A549 (cell line): ENCODE data around the gene MAT1A. TPM values are rescaled to one million over a fixed set of nuclear protein-coding genes. Genes with fewer than 3 reads are reported as not detected.
"Not testable (repeated sequence)": the region's sequence is repeated elsewhere in the genome, so short reads cannot be mapped to it uniquely, and the experiment has no call there.

Experiments
- ATAC-seq, 2 experiments: fragments of 200-7000 bp in 1 of 2; fragments of >200 bp in 1 of 2; cut with Nextera tagmentation in 1 of 2; cut with Tn5 transposase in 1 of 2; 3 replicates each; pipeline versions ENCODE4 v1.8.0 to v1.9.1; 2018 to 2020; ENCODE audit warnings: mild to moderate bottlenecking in 1 of 2, moderate library complexity in 1 of 2
- CTCF ChIA-PET: fragments of 300-600 bp; sonication (Branson Sonifier 250); formaldehyde crosslinking; extraction: SDS; loops from one replicate; lab custom pipeline; 2021; ENCODE audit warnings: antibody characterized with exemption, inconsistent platforms; lab: Yijun Ruan, JAX
- POLR2A ChIA-PET: fragments of 350-600 bp; formaldehyde crosslinking; extraction: SDS; loops from one replicate; lab custom pipeline; 2021; ENCODE audit warnings: antibody characterized with exemption, inconsistent platforms; lab: Yijun Ruan, JAX
- DNase-seq, 2 experiments: peaks; one replicate each; pipeline versions ENCODE4 v3.0.0 to v3.0.0-alpha.2; 2011 to 2016; ENCODE audit warnings: low read depth in 1 of 2, low spot score in 1 of 2
- FAIRE-seq: peaks from 2 replicates; lab custom pipeline; 2011; peaks lifted over from hg19 to GRCh38; lab: Jason Lieb, UNC
- H3K27ac ChIP-seq, 2 experiments: fragments of >200 bp; sonication (Bioruptor Twin); formaldehyde crosslinking; 3 replicates each; pipeline ENCODE4 v1.5.1; 2016 to 2017
- H3K4me1 ChIP-seq: fragments of >200 bp; sonication (Bioruptor Twin); formaldehyde crosslinking; 3 replicates; pipeline ENCODE4 v1.6.1; 2016
- H3K4me2 ChIP-seq: fragments of >200 bp; sonication (Bioruptor Twin); formaldehyde crosslinking; 3 replicates; pipeline ENCODE4 v1.6.1; 2016
- H3K4me3 ChIP-seq: fragments of >200 bp; sonication (Bioruptor Twin); formaldehyde crosslinking; 3 replicates; pipeline ENCODE4 v1.5.1; 2016
- H3K9me3 ChIP-seq: fragments of >200 bp; sonication (Bioruptor Twin); formaldehyde crosslinking; 3 replicates; pipeline ENCODE4 v1.6.1; 2016
- BHLHE40 ChIP-seq: IDR thresholded peaks from 2 replicates; pipeline ENCODE4 v1.6.1; 2012; ENCODE audit warnings: low read depth, low read length, inconsistent platforms
- CBX2 ChIP-seq: fragments of 200-600 bp; sonication (generic); IDR thresholded peaks from 2 replicates; pipeline ENCODE4 v1.6.1; 2016; ENCODE audit warnings: low read depth, mild to moderate bottlenecking, borderline replicate concordance
- CEBPB ChIP-seq, 2 experiments: fragments of >200 bp in 1 of 2; sonication (Bioruptor Twin) in 1 of 2; formaldehyde crosslinking in 1 of 2; IDR thresholded peaks; 2 replicates each; pipeline ENCODE4 v1.6.1; 2012 to 2016
- EHF ChIP-seq: fragments of 250-450 bp; sonication (Bioruptor Pico); IDR thresholded peaks from 2 replicates; pipeline ENCODE4 v1.5.0; 2020; ENCODE audit warnings: mild to moderate bottlenecking
- FOSB ChIP-seq: fragments of 250-450 bp; sonication (Bioruptor Pico); IDR thresholded peaks from 2 replicates; pipeline ENCODE4 v1.5.0; 2020; ENCODE audit warnings: mild to moderate bottlenecking, moderate library complexity
- FOSL2 ChIP-seq, 2 experiments: fragments of 450-650 bp in 1 of 2; fragments of >200 bp in 1 of 2; sonication (Bioruptor Twin) in 1 of 2; formaldehyde crosslinking; IDR thresholded peaks; 2 replicates each; pipeline versions ENCODE4 v1.5.0 to v1.6.1; 2016 to 2020; ENCODE audit warnings: mild to moderate bottlenecking in 1 of 2, moderate library complexity in 1 of 2
- GATA3 ChIP-seq: IDR thresholded peaks from 2 replicates; pipeline ENCODE4 v1.6.1; 2012; ENCODE audit warnings: borderline replicate concordance
- HDAC2 ChIP-seq: fragments of 200-600 bp; sonication (generic); IDR thresholded peaks from 2 replicates; pipeline ENCODE4 v1.6.1; 2016
- HOXB13 ChIP-seq: fragments of 250-450 bp; sonication (Bioruptor Pico); IDR thresholded peaks from 2 replicates; pipeline ENCODE4 v1.5.0; 2020; ENCODE audit warnings: low read depth, mild to moderate bottlenecking, moderate library complexity
- JUNB ChIP-seq: fragments of >200 bp; sonication (Bioruptor Twin); formaldehyde crosslinking; IDR thresholded peaks from 2 replicates; pipeline ENCODE4 v1.6.1; 2016
- KDM1A ChIP-seq: fragments of 200-600 bp; sonication (generic); IDR thresholded peaks from 2 replicates; pipeline ENCODE4 v1.6.1; 2016; ENCODE audit warnings: low read depth, mild to moderate bottlenecking
- MAZ ChIP-seq: fragments of 150-350 bp; IDR thresholded peaks from 2 replicates; pipeline ENCODE4 v1.6.1; 2014; ENCODE audit warnings: antibody characterized with exemption, low read depth, low read length, borderline replicate concordance
- MYC ChIP-seq: IDR thresholded peaks from 2 replicates; pipeline ENCODE4 v1.6.1; 2012; ENCODE audit warnings: mild to moderate bottlenecking, inconsistent platforms, low read length, improper control_type of control experiment, borderline replicate concordance
- PHF8 ChIP-seq: fragments of 200-600 bp; sonication (generic); IDR thresholded peaks from 2 replicates; pipeline ENCODE4 v1.6.1; 2016; ENCODE audit warnings: low read depth, mild to moderate bottlenecking, antibody characterized with exemption, moderate library complexity, borderline replicate concordance
- SMC3 ChIP-seq: fragments of >200 bp; sonication (Bioruptor Twin); formaldehyde crosslinking; IDR thresholded peaks from 3 replicates; pipeline ENCODE4 v1.6.1; 2018; ENCODE audit warnings: inconsistent platforms
- TFCP2L1 ChIP-seq: fragments of 250-450 bp; sonication (Bioruptor Pico); IDR thresholded peaks from 2 replicates; pipeline ENCODE4 v1.5.0; 2021; ENCODE audit warnings: mild to moderate bottlenecking
- ZFP36 ChIP-seq: fragments of 450-650 bp; IDR thresholded peaks from 2 replicates; pipeline ENCODE4 v1.6.1; 2014; ENCODE audit warnings: borderline replicate concordance; ENCODE audit not compliant: partially characterized antibody
- WGBS: methylation state at CpG from one replicate; pipeline ENCODE4 v1.1.6; 2017; ENCODE audit errors: missing lambda C conversion rate; 5-methylcytosine and 5-hydroxymethylcytosine counted together
- polyA plus RNA-seq, 4 experiments: library from polyadenylated mRNA; depleted of rRNA in 3 of 4; stranded (reverse); fragments of >200 nt; fragmentation: RNase III in 1 of 4; extraction: RNeasy Plus Mini Kit Qiagen cat#74134 plus additional on column Dnase treatment in 1 of 4; gene quantifications; 2 replicates in 3 of 4; 3 replicates in 1 of 4; pipeline ENCODE4 v1.2.3, GENCODE V29; 2011 to 2017
- TF ChIP-seq, protein P1 (sequence below): IDR thresholded peaks from 2 replicates; pipeline ENCODE4 v1.6.1; 2012; ENCODE audit warnings: low read depth, borderline replicate concordance
- TF ChIP-seq, protein P2 (sequence below): fragments of 200-600 bp; sonication (generic); IDR thresholded peaks from 2 replicates; pipeline ENCODE4 v1.6.1; 2016; ENCODE audit warnings: antibody characterized with exemption, mild to moderate bottlenecking, moderate library complexity
- TF ChIP-seq, protein P3 (sequence below): IDR thresholded peaks from 2 replicates; pipeline ENCODE4 v1.6.1; 2012
- TF ChIP-seq, protein P4 (sequence below): fragments of 150-350 bp; IDR thresholded peaks from 2 replicates; pipeline ENCODE4 v1.6.1; 2014; ENCODE audit warnings: low read depth, mild to moderate bottlenecking, low read length
- TF ChIP-seq, protein P5 (sequence below): fragments of 250-450 bp; sonication (Bioruptor Pico); IDR thresholded peaks from 2 replicates; pipeline ENCODE4 v1.5.0; 2021; ENCODE audit warnings: mild to moderate bottlenecking, moderate library complexity, borderline replicate concordance
- TF ChIP-seq, protein P6 (sequence below): fragments of 450-650 bp; IDR thresholded peaks from 2 replicates; pipeline ENCODE4 v1.6.1; 2014; ENCODE audit warnings: antibody characterized with exemption

MAT1A gene
- polyA plus RNA-seq, 2 of the 4 experiments (the other 2 are of a cell fraction) = 0.03 to 0.13 TPM

DNA sequence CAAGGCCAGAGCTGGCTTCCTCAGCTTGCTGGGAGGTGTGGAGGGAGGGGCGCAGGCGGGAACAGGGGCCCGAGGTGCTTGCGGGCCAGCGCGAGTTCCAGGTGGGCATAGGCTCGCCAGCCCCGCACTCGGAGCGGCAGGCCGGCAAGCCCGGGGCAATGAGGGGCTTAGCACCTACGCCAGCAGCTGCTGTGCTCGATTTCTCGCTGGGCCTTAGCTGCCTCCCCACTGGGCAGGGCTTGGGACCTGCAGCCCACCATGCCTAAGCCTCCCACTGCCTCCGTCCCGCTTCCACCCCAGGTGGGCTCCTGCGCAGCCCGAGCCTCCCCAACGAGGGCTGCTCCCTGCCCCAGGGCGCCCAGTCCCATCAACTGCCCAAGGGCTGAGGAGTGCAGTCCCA, 25.9 kb upstream of the MAT1A start:
- 79% methylated on average over 7 of the region's 21 CpGs for WGBS
- H3K9me3 ChIP-seq = peaks cover 4% of the 10 kb centered on the region; the same call in 2 of the 3 replicates
- no peak overlapping the region for H3K4me3 ChIP-seq
- no peak for DNase-seq
- ChIA-PET CTCF (interaction anchor here (1.0 kb wide), 1 partner anchor 14 kb away, joined by 3 read pairs; no protein-coding TSS in a partner anchor), POLR2A (no interaction called here)
- FAIRE-seq = no peak
- no peak for ATAC-seq
- H3K4me2 ChIP-seq = no peak overlapping the region
- TF ChIP-seq MAZ (no peak), TFCP2L1 (CRISPR knock-in tag) (no peak)
- TF ChIP-seq, protein P1, sequence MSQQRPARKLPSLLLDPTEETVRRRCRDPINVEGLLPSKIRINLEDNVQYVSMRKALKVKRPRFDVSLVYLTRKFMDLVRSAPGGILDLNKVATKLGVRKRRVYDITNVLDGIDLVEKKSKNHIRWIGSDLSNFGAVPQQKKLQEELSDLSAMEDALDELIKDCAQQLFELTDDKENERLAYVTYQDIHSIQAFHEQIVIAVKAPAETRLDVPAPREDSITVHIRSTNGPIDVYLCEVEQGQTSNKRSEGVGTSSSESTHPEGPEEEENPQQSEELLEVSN = no peak
- no peak overlapping the region for H3K27ac ChIP-seq
- H3K4me1 ChIP-seq = no peaks in the 10 kb centered on the region

DNA sequence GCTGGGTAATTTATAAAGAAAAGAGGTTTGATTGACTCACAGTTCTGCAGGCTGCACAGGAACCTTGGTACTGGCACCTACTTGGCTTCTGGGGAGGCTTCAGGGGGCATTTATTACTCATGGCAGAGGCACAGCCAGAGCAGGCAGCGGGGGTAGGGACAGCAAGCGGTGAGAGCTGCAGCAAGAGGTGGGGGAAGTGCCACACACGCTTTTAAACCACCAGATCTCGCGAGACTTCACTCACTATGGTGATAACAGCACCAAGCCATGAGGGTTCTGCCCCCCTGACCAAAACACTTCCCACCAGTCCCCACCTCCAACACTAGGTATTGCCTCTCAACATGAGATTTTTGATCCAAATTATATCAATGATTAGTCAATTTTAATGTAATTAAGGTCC, 24.1 kb upstream of the MAT1A start:
- WGBS = 24% methylated on average over 5 of the region's 5 CpGs
- ChIA-PET CTCF (no interaction called here), POLR2A (no interaction called here)
- Histone ChIP-seq H3K4me2 (no peak overlapping the region), H3K27ac (no peak overlapping the region), H3K4me3 (no peak overlapping the region), H3K4me1 (no peaks in the 10 kb centered on the region), H3K9me3 (peaks cover 4% of the 10 kb centered on the region; the same call in 2 of the 3 replicates)
- FAIRE-seq (no peak), DNase-seq (no peak), ATAC-seq (no peak)
- TF ChIP-seq KDM1A = no peak
- no peak for TF ChIP-seq HOXB13
- TF ChIP-seq FOSB (CRISPR knock-in tag) = no peak
- no peak for TF ChIP-seq ZFP36
- no peak for TF ChIP-seq JUNB
- no peak for TF ChIP-seq EHF (CRISPR knock-in tag)
- TF ChIP-seq BHLHE40 = no peak
- TF ChIP-seq CEBPB (IDR thresholded peaks at IDR 0.05) = no peak
- no peak for TF ChIP-seq PHF8
- TF ChIP-seq CBX2 = no peak
- TF ChIP-seq, protein P2, sequence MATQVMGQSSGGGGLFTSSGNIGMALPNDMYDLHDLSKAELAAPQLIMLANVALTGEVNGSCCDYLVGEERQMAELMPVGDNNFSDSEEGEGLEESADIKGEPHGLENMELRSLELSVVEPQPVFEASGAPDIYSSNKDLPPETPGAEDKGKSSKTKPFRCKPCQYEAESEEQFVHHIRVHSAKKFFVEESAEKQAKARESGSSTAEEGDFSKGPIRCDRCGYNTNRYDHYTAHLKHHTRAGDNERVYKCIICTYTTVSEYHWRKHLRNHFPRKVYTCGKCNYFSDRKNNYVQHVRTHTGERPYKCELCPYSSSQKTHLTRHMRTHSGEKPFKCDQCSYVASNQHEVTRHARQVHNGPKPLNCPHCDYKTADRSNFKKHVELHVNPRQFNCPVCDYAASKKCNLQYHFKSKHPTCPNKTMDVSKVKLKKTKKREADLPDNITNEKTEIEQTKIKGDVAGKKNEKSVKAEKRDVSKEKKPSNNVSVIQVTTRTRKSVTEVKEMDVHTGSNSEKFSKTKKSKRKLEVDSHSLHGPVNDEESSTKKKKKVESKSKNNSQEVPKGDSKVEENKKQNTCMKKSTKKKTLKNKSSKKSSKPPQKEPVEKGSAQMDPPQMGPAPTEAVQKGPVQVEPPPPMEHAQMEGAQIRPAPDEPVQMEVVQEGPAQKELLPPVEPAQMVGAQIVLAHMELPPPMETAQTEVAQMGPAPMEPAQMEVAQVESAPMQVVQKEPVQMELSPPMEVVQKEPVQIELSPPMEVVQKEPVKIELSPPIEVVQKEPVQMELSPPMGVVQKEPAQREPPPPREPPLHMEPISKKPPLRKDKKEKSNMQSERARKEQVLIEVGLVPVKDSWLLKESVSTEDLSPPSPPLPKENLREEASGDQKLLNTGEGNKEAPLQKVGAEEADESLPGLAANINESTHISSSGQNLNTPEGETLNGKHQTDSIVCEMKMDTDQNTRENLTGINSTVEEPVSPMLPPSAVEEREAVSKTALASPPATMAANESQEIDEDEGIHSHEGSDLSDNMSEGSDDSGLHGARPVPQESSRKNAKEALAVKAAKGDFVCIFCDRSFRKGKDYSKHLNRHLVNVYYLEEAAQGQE = no peak
- TF ChIP-seq, protein P3, sequence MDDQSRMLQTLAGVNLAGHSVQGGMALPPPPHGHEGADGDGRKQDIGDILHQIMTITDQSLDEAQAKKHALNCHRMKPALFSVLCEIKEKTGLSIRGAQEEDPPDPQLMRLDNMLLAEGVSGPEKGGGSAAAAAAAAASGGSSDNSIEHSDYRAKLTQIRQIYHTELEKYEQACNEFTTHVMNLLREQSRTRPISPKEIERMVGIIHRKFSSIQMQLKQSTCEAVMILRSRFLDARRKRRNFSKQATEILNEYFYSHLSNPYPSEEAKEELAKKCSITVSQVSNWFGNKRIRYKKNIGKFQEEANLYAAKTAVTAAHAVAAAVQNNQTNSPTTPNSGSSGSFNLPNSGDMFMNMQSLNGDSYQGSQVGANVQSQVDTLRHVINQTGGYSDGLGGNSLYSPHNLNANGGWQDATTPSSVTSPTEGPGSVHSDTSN = no peak
- TF ChIP-seq, protein P4, sequence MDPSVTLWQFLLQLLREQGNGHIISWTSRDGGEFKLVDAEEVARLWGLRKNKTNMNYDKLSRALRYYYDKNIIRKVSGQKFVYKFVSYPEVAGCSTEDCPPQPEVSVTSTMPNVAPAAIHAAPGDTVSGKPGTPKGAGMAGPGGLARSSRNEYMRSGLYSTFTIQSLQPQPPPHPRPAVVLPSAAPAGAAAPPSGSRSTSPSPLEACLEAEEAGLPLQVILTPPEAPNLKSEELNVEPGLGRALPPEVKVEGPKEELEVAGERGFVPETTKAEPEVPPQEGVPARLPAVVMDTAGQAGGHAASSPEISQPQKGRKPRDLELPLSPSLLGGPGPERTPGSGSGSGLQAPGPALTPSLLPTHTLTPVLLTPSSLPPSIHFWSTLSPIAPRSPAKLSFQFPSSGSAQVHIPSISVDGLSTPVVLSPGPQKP = no peak
- no peak for TF ChIP-seq SMC3
- TF ChIP-seq, protein P5, sequence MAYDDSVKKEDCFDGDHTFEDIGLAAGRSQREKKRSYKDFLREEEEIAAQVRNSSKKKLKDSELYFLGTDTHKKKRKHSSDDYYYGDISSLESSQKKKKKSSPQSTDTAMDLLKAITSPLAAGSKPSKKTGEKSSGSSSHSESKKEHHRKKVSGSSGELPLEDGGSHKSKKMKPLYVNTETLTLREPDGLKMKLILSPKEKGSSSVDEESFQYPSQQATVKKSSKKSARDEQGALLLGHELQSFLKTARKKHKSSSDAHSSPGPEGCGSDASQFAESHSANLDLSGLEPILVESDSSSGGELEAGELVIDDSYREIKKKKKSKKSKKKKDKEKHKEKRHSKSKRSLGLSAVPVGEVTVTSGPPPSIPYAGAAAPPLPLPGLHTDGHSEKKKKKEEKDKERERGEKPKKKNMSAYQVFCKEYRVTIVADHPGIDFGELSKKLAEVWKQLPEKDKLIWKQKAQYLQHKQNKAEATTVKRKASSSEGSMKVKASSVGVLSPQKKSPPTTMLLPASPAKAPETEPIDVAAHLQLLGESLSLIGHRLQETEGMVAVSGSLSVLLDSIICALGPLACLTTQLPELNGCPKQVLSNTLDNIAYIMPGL (CRISPR knock-in tag) = no peak
- TF ChIP-seq HDAC2 = no peak
- no peak for TF ChIP-seq MYC
- no peak for TF ChIP-seq GATA3
- TF ChIP-seq FOSL2 (IDR thresholded peaks at IDR 0.05) = no peak
- no peak for TF ChIP-seq FOSL2 (CRISPR knock-in tag; IDR thresholded peaks at IDR 0.05)
- TF ChIP-seq, protein P6, sequence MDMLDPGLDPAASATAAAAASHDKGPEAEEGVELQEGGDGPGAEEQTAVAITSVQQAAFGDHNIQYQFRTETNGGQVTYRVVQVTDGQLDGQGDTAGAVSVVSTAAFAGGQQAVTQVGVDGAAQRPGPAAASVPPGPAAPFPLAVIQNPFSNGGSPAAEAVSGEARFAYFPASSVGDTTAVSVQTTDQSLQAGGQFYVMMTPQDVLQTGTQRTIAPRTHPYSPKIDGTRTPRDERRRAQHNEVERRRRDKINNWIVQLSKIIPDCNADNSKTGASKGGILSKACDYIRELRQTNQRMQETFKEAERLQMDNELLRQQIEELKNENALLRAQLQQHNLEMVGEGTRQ = no peak

DNA sequence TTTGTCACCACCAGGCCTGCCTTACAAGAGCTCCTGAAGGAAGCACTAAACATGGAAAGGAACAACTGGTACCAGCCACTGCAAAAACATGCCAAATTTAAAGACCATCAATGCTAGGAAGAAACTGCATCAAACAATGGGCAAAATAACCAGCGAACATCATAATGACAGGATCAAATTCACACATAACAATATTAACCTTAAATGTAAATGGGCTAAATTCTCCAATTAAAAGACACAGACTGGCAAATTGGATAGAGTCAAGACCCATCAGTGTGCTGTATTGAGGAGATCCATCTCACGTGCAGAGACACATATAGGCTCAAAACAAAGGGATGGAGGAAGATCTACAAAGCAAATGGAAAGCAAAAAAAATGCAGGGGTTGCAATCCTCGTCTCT, 16.5 kb upstream of the MAT1A start:
- ATAC-seq, DNase-seq, FAIRE-seq, H3K4me2 ChIP-seq, POLR2A ChIA-PET, H3K27ac ChIP-seq, H3K9me3 ChIP-seq, H3K4me3 ChIP-seq, H3K4me1 ChIP-seq: not testable (repeated sequence)
- 0% methylated on average over 3 of the region's 3 CpGs for WGBS
- CTCF ChIA-PET = interaction anchor here (1.1 kb wide), 1 partner anchor 11 kb away, joined by 3 read pairs; no protein-coding TSS in a partner anchor
